Sigmoid colon (tissue), 7 donors: ENCODE measurements around the gene AFF2. TPM values are rescaled to one million over a fixed set of nuclear protein-coding genes. Genes with fewer than 3 reads are reported as not detected.

Experiments
- DNase-seq: peaks from one replicate; pipeline ENCODE4 v3.0.0-alpha.2; 2019
- H3K27ac ChIP-seq, 4 donors: fragments of 200-600 bp; sonication (generic); one replicate each; pipeline ENCODE4 v1.5.1; 2016 to 2019; ENCODE audit warnings: mild to moderate bottlenecking in 1 of 4
- H3K27me3 ChIP-seq, 3 donors: fragments of 200-600 bp; sonication (generic); one replicate each; pipeline ENCODE4 v1.5.1; 2019; ENCODE audit warnings: mild to moderate bottlenecking in 1 of 3
- H3K36me3 ChIP-seq, 4 donors: fragments of 200-600 bp; sonication (generic); one replicate each; pipeline ENCODE4 v1.5.1; 2016 to 2019
- H3K4me1 ChIP-seq, 4 donors: fragments of 200-600 bp; sonication (generic); one replicate each; pipeline ENCODE4 v1.5.1; 2017 to 2019
- H3K4me3 ChIP-seq, 4 donors: fragments of 200-600 bp; sonication (generic); one replicate each; pipeline ENCODE4 v1.5.1; 2017 to 2019; ENCODE audit warnings: mild to moderate bottlenecking in 2 of 4, moderate library complexity in 1 of 4
- H3K9me3 ChIP-seq, 4 donors: fragments of 200-600 bp in 3 of 4; sonication (generic) in 3 of 4; one replicate each; pipeline versions ENCODE4 v1.5.1 to v1.6.1; 2013 to 2019
- EP300 ChIP-seq, 4 donors: sonication (generic); formaldehyde crosslinking; IDR thresholded peaks; one replicate each; pipeline ENCODE4 v1.6.1; 2017; ENCODE audit warnings: antibody characterized with exemption in 4 of 4
- POLR2A ChIP-seq, 2 donors: fragments of 450-650 bp; IDR thresholded peaks; one replicate each; pipeline ENCODE4 v1.6.1; 2016; ENCODE audit warnings: antibody characterized with exemption in 2 of 2, mild to moderate bottlenecking in 2 of 2, moderate library complexity in 2 of 2
- POLR2AphosphoS5 ChIP-seq, 4 donors: sonication (generic); formaldehyde crosslinking; IDR thresholded peaks; one replicate each; pipeline ENCODE4 v1.6.1; 2017; ENCODE audit warnings: antibody characterized with exemption in 4 of 4
- WGBS, 2 donors: extraction: QIAGEN DNeasy Blood & Tissue Kit; methylation state at CpG; one replicate each; pipeline ENCODE4 v1.1.7; 2013; 5-methylcytosine and 5-hydroxymethylcytosine counted together
- intact Hi-C: fragments of 100-400 bp; cut with DNase I; formaldehyde crosslinking; loops from one replicate; pipeline ENCODE4 v1.15.1; 2023
- polyA plus RNA-seq, 3 donors: library from polyadenylated mRNA; stranded (reverse); fragments of 200-250 nt; gene quantifications; one replicate each; pipeline ENCODE4 v1.2.3, GENCODE V29; 2013
- total RNA-seq, 4 donors: library from RNA; depleted of rRNA; stranded (reverse); fragments of >200 nt; gene quantifications; one replicate each; pipeline ENCODE4 v1.1.0, GENCODE V29; 2016
- TF ChIP-seq, protein P1 (sequence below), 4 experiments: fragments of 450-650 bp in 3 of 4; fragments of 200-600 bp in 1 of 4; IDR thresholded peaks; one replicate each; pipeline ENCODE4 v1.5.1; 2016 to 2019; ENCODE audit warnings: antibody characterized with exemption in 4 of 4, mild to moderate bottlenecking in 3 of 4, moderate library complexity in 2 of 4
- donor health status: healthy with polysubstance abuse.
- donor health status: Bipolar disorder and iron deficiency.
- donor health status: healthy.

Gene AFF2
- total and polyA plus RNA-seq, 7 donors: 0.27 to 1.7 (median 1.1) TPM; not detected in 2

DNA sequence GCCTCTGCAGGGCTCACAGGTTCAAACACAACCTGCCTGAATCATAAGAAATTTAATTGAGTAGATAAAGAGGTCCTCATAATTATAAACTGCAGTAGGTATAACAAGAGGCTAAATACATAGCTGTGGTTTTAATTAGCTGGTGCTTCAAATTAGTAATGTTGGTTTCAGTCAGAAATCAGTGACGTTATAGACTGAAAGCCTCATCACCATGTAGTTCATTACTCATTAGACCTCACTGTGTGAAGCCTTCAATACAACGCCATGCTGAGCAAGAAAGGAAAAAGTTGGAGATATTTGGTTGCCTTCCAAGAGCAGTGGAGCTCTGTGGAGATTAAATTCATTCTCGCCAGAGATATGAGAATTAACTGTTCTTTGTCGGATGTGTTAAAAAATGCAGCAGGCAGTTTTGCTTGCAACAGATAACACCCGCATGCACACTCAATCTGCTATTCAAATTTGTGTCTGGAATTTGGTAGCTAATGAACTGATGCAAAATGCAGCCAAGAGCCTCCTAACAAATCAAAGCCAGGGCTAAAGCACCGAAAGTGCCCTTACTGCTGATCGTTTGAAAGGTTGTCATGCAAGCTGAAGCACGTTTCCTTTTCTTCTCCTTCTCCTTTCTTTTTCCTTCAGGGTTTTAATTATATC, 148.9 kb downstream of the AFF2 start:
- no peak for DNase-seq
- Histone ChIP-seq H3K9me3 (no peaks in the 10 kb centered on the region), H3K4me3 (no peak overlapping the region), H3K27ac (no peak overlapping the region), H3K36me3 (no peaks in the 10 kb centered on the region), H3K27me3 (no peaks in the 10 kb centered on the region), H3K4me1 (no peaks in the 10 kb centered on the region)
- WGBS, 2 donors: 73 to 76% methylated on average over 8 of the region's 8 CpGs
- intact Hi-C loops: no loop called here
- no peak for TF ChIP-seq POLR2A (IDR thresholded peaks at IDR 0.05)
- TF ChIP-seq, protein P1, sequence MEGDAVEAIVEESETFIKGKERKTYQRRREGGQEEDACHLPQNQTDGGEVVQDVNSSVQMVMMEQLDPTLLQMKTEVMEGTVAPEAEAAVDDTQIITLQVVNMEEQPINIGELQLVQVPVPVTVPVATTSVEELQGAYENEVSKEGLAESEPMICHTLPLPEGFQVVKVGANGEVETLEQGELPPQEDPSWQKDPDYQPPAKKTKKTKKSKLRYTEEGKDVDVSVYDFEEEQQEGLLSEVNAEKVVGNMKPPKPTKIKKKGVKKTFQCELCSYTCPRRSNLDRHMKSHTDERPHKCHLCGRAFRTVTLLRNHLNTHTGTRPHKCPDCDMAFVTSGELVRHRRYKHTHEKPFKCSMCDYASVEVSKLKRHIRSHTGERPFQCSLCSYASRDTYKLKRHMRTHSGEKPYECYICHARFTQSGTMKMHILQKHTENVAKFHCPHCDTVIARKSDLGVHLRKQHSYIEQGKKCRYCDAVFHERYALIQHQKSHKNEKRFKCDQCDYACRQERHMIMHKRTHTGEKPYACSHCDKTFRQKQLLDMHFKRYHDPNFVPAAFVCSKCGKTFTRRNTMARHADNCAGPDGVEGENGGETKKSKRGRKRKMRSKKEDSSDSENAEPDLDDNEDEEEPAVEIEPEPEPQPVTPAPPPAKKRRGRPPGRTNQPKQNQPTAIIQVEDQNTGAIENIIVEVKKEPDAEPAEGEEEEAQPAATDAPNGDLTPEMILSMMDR (IDR thresholded peaks at IDR 0.05): no peak
- no peak for TF ChIP-seq EP300 (IDR thresholded peaks at IDR 0.05)
- no peak for TF ChIP-seq POLR2AphosphoS5 (IDR thresholded peaks at IDR 0.05)

DNA sequence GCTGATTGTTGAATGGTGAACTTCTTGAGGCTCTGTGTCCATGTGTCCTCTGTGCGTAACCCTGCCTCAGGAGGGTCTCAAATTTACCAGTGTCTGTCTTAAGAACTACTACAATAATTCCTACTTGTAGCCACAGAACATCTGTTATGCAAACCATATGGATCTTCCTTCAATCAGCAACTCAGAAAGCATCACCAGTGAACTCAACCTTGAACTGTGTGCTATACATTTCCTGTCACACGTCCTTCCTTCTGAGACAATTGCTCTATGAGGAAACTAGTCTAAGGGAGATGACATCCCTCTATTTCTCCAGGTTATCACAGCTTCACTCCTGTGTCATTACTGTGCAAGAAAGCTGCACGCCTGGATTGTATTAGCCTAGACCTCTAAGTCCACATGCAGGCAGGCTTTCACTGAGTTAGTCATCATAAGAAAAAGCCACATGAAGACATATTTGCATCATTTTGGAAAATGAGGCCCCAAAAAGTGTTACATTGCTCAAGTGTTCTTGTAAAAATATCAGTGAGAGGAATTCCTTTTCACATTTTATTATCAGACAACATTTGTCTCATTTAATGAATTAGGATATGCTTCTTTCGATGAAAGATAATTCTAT, 157.8 kb downstream of the AFF2 start:
- DNase-seq: no peak
- no peaks in the 10 kb centered on the region for H3K27me3 ChIP-seq
- H3K36me3 ChIP-seq: no peaks in the 10 kb centered on the region
- H3K9me3 ChIP-seq: no peaks in the 10 kb centered on the region
- no peak overlapping the region for H3K27ac ChIP-seq
- TF ChIP-seq POLR2A (IDR thresholded peaks at IDR 0.05) (no peak), POLR2AphosphoS5 (IDR thresholded peaks at IDR 0.05) (no peak), EP300 (IDR thresholded peaks at IDR 0.05) (no peak)
- TF ChIP-seq, protein P1 (IDR thresholded peaks at IDR 0.05): no peak
- H3K4me3 ChIP-seq: no peak overlapping the region
- WGBS, 2 donors: 73 to 75% methylated on average over 4 of the region's 4 CpGs
- intact Hi-C loops: no loop called here
- H3K4me1 ChIP-seq: no peaks in the 10 kb centered on the region

DNA sequence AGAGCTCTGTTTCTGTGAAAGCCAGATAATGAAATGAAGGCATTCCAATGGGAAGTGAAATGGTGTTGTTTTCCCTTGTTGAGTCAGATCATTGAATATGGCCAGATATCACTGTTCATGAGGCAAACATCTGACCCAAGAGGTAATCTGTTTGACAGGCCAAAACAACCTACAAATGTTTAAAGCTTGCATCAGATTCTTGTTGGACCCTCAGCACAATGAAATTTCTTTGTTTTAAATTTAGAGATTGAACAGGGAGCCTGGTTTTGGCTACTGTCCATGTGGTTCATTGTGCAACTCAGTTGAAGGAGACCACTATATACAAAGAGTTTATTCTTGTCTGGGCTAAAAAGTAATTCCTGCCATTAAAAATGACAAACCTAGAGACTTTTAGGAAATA, 159.1 kb downstream of the AFF2 start:
- no peak overlapping the region for H3K27ac ChIP-seq
- no peaks in the 10 kb centered on the region for H3K27me3 ChIP-seq
- intact Hi-C loops: no loop called here
- H3K4me1 ChIP-seq: no peaks in the 10 kb centered on the region
- H3K36me3 ChIP-seq: no peaks in the 10 kb centered on the region
- TF ChIP-seq, protein P1 (IDR thresholded peaks at IDR 0.05): no peak
- no peak for TF ChIP-seq POLR2A (IDR thresholded peaks at IDR 0.05)
- no peak overlapping the region for H3K4me3 ChIP-seq
- DNase-seq: no peak
- H3K9me3 ChIP-seq: no peaks in the 10 kb centered on the region

DNA sequence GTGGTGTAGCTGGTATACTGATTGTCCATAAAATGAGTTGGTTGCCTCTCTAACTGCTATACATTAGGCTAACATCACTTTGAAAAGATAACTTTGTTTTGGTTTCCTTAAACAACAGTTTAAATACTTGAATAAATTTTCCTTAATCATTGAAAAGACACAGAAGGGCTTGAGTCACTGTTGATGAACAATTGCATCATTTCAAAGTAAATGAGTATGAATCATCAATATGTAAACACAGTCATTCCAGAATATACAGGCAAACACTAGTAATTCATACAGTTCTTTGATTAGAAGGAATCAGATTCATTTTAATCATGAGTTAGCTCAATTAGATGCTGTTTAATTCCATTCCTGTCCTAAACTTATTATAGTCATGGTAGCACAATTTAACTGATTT, 160.6 kb downstream of the AFF2 start:
- no peak for TF ChIP-seq EP300 (IDR thresholded peaks at IDR 0.05)
- TF ChIP-seq, protein P1 (IDR thresholded peaks at IDR 0.05): no peak
- no peak for TF ChIP-seq POLR2A (IDR thresholded peaks at IDR 0.05)
- no peak for TF ChIP-seq POLR2AphosphoS5 (IDR thresholded peaks at IDR 0.05)
- intact Hi-C loops: no loop called here
- no peaks in the 10 kb centered on the region for H3K9me3 ChIP-seq
- H3K36me3 ChIP-seq: no peaks in the 10 kb centered on the region
- DNase-seq: no peak
- H3K27ac ChIP-seq: no peak overlapping the region
- H3K4me3 ChIP-seq: no peak overlapping the region
- H3K4me1 ChIP-seq: no peaks in the 10 kb centered on the region
- H3K27me3 ChIP-seq: no peaks in the 10 kb centered on the region

DNA sequence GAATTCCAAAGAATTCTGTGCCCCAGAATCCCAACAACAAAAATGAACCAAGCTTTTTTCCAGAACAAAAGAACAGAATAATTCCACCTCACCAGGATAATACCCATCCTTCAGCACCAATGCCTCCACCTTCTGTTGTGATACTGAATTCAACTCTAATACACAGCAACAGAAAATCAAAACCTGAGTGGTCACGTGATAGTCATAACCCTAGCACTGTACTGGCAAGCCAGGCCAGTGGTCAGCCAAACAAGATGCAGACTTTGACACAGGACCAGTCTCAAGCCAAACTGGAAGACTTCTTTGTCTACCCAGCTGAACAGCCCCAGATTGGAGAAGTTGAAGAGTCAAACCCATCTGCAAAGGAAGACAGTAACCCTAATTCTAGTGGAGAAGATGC, 161.6 kb downstream of the AFF2 start:
- WGBS, 2 donors: 33 to 80% methylated on average over 1 of the region's 1 CpG
- intact Hi-C loops: no loop called here
- Histone ChIP-seq H3K36me3 (no peaks in the 10 kb centered on the region), H3K9me3 (no peaks in the 10 kb centered on the region), H3K4me3 (no peak overlapping the region), H3K27ac (no peak overlapping the region), H3K4me1 (no peaks in the 10 kb centered on the region), H3K27me3 (no peaks in the 10 kb centered on the region)
- TF ChIP-seq EP300 (IDR thresholded peaks at IDR 0.05) (no peak), POLR2AphosphoS5 (IDR thresholded peaks at IDR 0.05) (no peak)
- no peak for DNase-seq
